Measurements from ENCODE around the gene GPC3.
"Not testable (repeated sequence)": the region's sequence is repeated elsewhere in the genome, so short reads cannot be mapped to it uniquely, and the experiment has no call there.

The GPC3 gene

GRCh38 chrX:133749370-133749769 is 236.0 kb downstream of the GPC3 start:
- in situ Hi-C loops (cut with MboI; ENCODE audit: low pct_unique_long_range_greater_than_20kb, low sequenced_read_pairs), result no loop called here
- no peak for DNase-seq

GRCh38 chrX:133747196-133747595 is 238.2 kb downstream of the GPC3 start:
- in situ Hi-C loops (cut with MboI; ENCODE audit: low pct_unique_long_range_greater_than_20kb, low sequenced_read_pairs), result no loop called here
- DNase-seq, result no peak

GRCh38 chrX:133746593-133746992 is 238.8 kb downstream of the GPC3 start:
- DNase-seq, result no peak
- in situ Hi-C loops (cut with MboI; ENCODE audit: low pct_unique_long_range_greater_than_20kb, low sequenced_read_pairs), result no loop called here

GRCh38 chrX:133745349-133745748 is 240.0 kb downstream of the GPC3 start:
- in situ Hi-C loops (cut with MboI; ENCODE audit: low pct_unique_long_range_greater_than_20kb, low sequenced_read_pairs), result no loop called here
- no peak for DNase-seq

GRCh38 chrX:133742602-133743305 is 242.6 kb downstream of the GPC3 start:
- DNase-seq, result no peak
- in situ Hi-C loops (cut with MboI; ENCODE audit: low pct_unique_long_range_greater_than_20kb, low sequenced_read_pairs), result no loop called here

- in situ Hi-C loops (cut with MboI; ENCODE audit: low pct_unique_long_range_greater_than_20kb, low sequenced_read_pairs), result no loop called here
- DNase-seq, result no peak
Measured at GRCh38 chrX:133741303-133741702, 244.1 kb downstream of the GPC3 start.

- in situ Hi-C loops (cut with MboI; ENCODE audit: low pct_unique_long_range_greater_than_20kb, low sequenced_read_pairs), result no loop called here
- DNase-seq, result no peak
Measured at GRCh38 chrX:133726642-133727041, 258.8 kb downstream of the GPC3 start.

GRCh38 chrX:133726211-133726630 is 259.2 kb downstream of the GPC3 start:
- no peak for DNase-seq
- in situ Hi-C loops (cut with MboI; ENCODE audit: low pct_unique_long_range_greater_than_20kb, low sequenced_read_pairs), result no loop called here

- in situ Hi-C loops (cut with MboI; ENCODE audit: low pct_unique_long_range_greater_than_20kb, low sequenced_read_pairs), result no loop called here
- no peak for DNase-seq
Measured at GRCh38 chrX:133723930-133724329, 261.5 kb downstream of the GPC3 start.

- in situ Hi-C loops (cut with MboI; ENCODE audit: low pct_unique_long_range_greater_than_20kb, low sequenced_read_pairs), result no loop called here
- DNase-seq, result no peak
Measured at GRCh38 chrX:133722756-133723155, 262.6 kb downstream of the GPC3 start.

GRCh38 chrX:133720269-133720668 is 265.1 kb downstream of the GPC3 start:
- in situ Hi-C loops (cut with MboI; ENCODE audit: low pct_unique_long_range_greater_than_20kb, low sequenced_read_pairs); DNase-seq: not testable (repeated sequence)

GRCh38 chrX:133715715-133716114 is 269.7 kb downstream of the GPC3 start:
- in situ Hi-C loops (cut with MboI; ENCODE audit: low pct_unique_long_range_greater_than_20kb, low sequenced_read_pairs), result no loop called here
- DNase-seq, result no peak

- DNase-seq, result no peak
- in situ Hi-C loops (cut with MboI; ENCODE audit: low pct_unique_long_range_greater_than_20kb, low sequenced_read_pairs), result no loop called here
Measured at GRCh38 chrX:133709501-133709900, 275.9 kb downstream of the GPC3 start.

- no peak for DNase-seq
- in situ Hi-C loops (cut with MboI; ENCODE audit: low pct_unique_long_range_greater_than_20kb, low sequenced_read_pairs), result no loop called here
Measured at GRCh38 chrX:133706890-133707289, 278.5 kb downstream of the GPC3 start.

GRCh38 chrX:133702230-133702629 is 283.2 kb downstream of the GPC3 start:
- in situ Hi-C loops (cut with MboI; ENCODE audit: low pct_unique_long_range_greater_than_20kb, low sequenced_read_pairs), result no loop called here
- no peak for DNase-seq

- no peak for DNase-seq
- in situ Hi-C loops (cut with MboI; ENCODE audit: low pct_unique_long_range_greater_than_20kb, low sequenced_read_pairs), result no loop called here
Measured at GRCh38 chrX:133699023-133699728, 286.2 kb downstream of the GPC3 start.

- no peak for DNase-seq
- in situ Hi-C loops (cut with MboI; ENCODE audit: low pct_unique_long_range_greater_than_20kb, low sequenced_read_pairs), result no loop called here
Measured at GRCh38 chrX:133698298-133698697, 287.1 kb downstream of the GPC3 start.

GRCh38 chrX:133697656-133698055 is 287.7 kb downstream of the GPC3 start:
- in situ Hi-C loops (cut with MboI; ENCODE audit: low pct_unique_long_range_greater_than_20kb, low sequenced_read_pairs), result no loop called here
- no peak for DNase-seq

- DNase-seq, result no peak
- in situ Hi-C loops (cut with MboI; ENCODE audit: low pct_unique_long_range_greater_than_20kb, low sequenced_read_pairs), result no loop called here
Measured at GRCh38 chrX:133689997-133690599, 295.3 kb downstream of the GPC3 start.

GRCh38 chrX:133685822-133686221 is 299.6 kb downstream of the GPC3 start:
- in situ Hi-C loops (cut with MboI; ENCODE audit: low pct_unique_long_range_greater_than_20kb, low sequenced_read_pairs), result no loop called here
- DNase-seq, result no peak

Data from KBM-7 (cell line).